Measurements from ENCODE around the gene PPM1A.

GRCh38 chr14:60204104-60204842 is 44.7 kb upstream of the PPM1A start:
- no peak for TF ChIP-seq CTCF (conservative IDR thresholded peaks at IDR 0.05)
- 0 out of 2 replicates have a peak, but pooled peaks have one; percentile 7 for TF ChIP-seq ZFX (IDR thresholded peaks at IDR 0.05)
